Parathyroid adenoma (tissue), 2 donors: ENCODE data around the gene KIF26A.

Source experiments
- H2AFZ ChIP-seq: fragments of 300-600 bp; sonication (generic); one replicate; pipeline ENCODE4 v1.7.0; 2017; ENCODE audit warnings: antibody characterized with exemption, mild to moderate bottlenecking
- H3K27ac ChIP-seq: fragments of 300-600 bp; sonication (generic); one replicate; pipeline ENCODE4 v1.7.0; 2017
- H3K27me3 ChIP-seq: fragments of 300-600 bp; sonication (generic); one replicate; pipeline ENCODE4 v1.7.0; 2017; ENCODE audit warnings: low read length; ENCODE audit not compliant: control insufficient read depth, insufficient read depth
- H3K36me3 ChIP-seq: fragments of 300-600 bp; sonication (generic); one replicate; pipeline ENCODE4 v1.7.0; 2017; ENCODE audit warnings: low read length; ENCODE audit not compliant: control insufficient read depth, insufficient read depth
- H3K4me1 ChIP-seq: fragments of 300-600 bp; sonication (generic); one replicate; pipeline ENCODE4 v1.7.0; 2017; ENCODE audit warnings: control low read depth
- H3K4me2 ChIP-seq: fragments of 300-600 bp; sonication (generic); one replicate; pipeline ENCODE4 v1.7.0; 2017; ENCODE audit warnings: low read length
- H3K4me3 ChIP-seq: fragments of 300-600 bp; sonication (generic); one replicate; pipeline ENCODE4 v1.7.0; 2017; ENCODE audit warnings: low read depth, low read length
- H3K79me2 ChIP-seq: fragments of 300-600 bp; sonication (generic); one replicate; pipeline ENCODE4 v1.7.0; 2017; ENCODE audit warnings: control low read depth
- H3K9ac ChIP-seq: fragments of 300-600 bp; sonication (generic); one replicate; pipeline ENCODE4 v1.7.0; 2017; ENCODE audit warnings: mild to moderate bottlenecking
- H3K9me3 ChIP-seq: fragments of 300-600 bp; sonication (generic); one replicate; pipeline ENCODE4 v1.7.0; 2017; ENCODE audit warnings: low read length; ENCODE audit not compliant: control insufficient read depth
- TF ChIP-seq, protein P1 (sequence below): fragments of 300-600 bp; sonication (generic); IDR thresholded peaks from one replicate; pipeline ENCODE4 v1.7.0; 2017; ENCODE audit warnings: antibody characterized with exemption, mild to moderate bottlenecking
- donor health status: primary hyperparathyroidism.

The KIF26A gene

GRCh38 chr14:104221071-104221625 lies 82.8 kb downstream of the KIF26A start:
- H3K9me3 ChIP-seq: no peaks in the 10 kb centered on the region
- TF ChIP-seq, protein P1, sequence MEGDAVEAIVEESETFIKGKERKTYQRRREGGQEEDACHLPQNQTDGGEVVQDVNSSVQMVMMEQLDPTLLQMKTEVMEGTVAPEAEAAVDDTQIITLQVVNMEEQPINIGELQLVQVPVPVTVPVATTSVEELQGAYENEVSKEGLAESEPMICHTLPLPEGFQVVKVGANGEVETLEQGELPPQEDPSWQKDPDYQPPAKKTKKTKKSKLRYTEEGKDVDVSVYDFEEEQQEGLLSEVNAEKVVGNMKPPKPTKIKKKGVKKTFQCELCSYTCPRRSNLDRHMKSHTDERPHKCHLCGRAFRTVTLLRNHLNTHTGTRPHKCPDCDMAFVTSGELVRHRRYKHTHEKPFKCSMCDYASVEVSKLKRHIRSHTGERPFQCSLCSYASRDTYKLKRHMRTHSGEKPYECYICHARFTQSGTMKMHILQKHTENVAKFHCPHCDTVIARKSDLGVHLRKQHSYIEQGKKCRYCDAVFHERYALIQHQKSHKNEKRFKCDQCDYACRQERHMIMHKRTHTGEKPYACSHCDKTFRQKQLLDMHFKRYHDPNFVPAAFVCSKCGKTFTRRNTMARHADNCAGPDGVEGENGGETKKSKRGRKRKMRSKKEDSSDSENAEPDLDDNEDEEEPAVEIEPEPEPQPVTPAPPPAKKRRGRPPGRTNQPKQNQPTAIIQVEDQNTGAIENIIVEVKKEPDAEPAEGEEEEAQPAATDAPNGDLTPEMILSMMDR: no peak

DNA sequence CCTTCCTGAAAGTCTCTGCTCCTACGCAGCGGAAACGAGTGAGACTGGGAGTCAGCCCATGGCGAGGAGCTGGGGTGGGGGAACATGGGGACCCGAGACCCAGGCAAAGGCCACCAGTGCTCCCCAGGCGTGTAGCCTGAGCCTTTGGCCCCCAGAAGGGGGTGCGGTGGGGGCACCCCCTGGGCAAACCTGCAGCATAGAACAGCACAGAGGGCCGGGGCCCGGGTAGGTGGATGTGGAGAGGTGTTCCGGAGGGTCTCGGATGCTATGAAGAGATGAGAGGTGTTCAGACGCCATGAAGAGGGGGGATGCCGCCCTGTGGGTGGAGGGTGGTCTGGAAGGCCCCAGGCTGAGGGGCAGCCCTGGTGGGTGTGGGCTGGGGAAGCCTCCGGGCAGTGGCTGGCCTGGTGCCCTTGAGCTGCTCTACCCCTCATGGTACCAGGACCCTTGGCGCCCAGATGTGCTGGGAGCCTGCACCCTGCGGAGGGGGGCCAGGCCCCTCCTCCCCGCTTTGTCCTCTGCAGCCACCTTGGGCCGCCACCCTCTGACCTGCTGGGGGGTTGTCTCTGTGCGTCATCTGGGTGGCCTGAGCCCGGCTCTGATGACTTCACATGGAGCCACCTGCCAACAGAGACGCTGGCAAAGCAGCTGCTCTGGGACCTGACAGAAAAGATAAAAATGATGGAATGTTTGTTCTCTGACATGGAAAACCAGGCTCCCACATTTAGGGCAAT lies 83.4 kb downstream of the KIF26A start:
- no peak overlapping the region for H3K4me3 ChIP-seq
- no peaks in the 10 kb centered on the region for H3K36me3 ChIP-seq
- H3K9ac ChIP-seq: no peak overlapping the region
- H3K9me3 ChIP-seq: no peaks in the 10 kb centered on the region
- H3K4me2 ChIP-seq: no peak overlapping the region
- H3K4me1 ChIP-seq: no peaks in the 10 kb centered on the region
- H3K27me3 ChIP-seq: no peaks in the 10 kb centered on the region
- H2AFZ ChIP-seq: no peak overlapping the region
- H3K79me2 ChIP-seq: no peaks in the 10 kb centered on the region
- no peak overlapping the region for H3K27ac ChIP-seq
- TF ChIP-seq, protein P1: no peak

More at GRCh38 chr14:104221071-104221625, 82.8 kb downstream of the KIF26A start:
- no peak overlapping the region for H3K4me2 ChIP-seq
- H3K9ac ChIP-seq: no peak overlapping the region
- no peaks in the 10 kb centered on the region for H3K79me2 ChIP-seq
- no peaks in the 10 kb centered on the region for H3K36me3 ChIP-seq
- no peak overlapping the region for H3K27ac ChIP-seq
- H3K4me1 ChIP-seq: no peaks in the 10 kb centered on the region
- H3K4me3 ChIP-seq: no peak overlapping the region
- H2AFZ ChIP-seq: no peak overlapping the region
- H3K27me3 ChIP-seq: no peaks in the 10 kb centered on the region

- Histone ChIP-seq H3K4me3 (no peak overlapping the region), H3K9ac (no peak overlapping the region), H3K79me2 (no peaks in the 10 kb centered on the region), H3K9me3 (no peaks in the 10 kb centered on the region), H3K27me3 (no peaks in the 10 kb centered on the region), H2AFZ (no peak overlapping the region), H3K27ac (no peak overlapping the region), H3K4me2 (no peak overlapping the region), H3K36me3 (no peaks in the 10 kb centered on the region), H3K4me1 (no peaks in the 10 kb centered on the region)
- TF ChIP-seq, protein P1: no peak
Measured at GRCh38 chr14:104222396-104223036, 84.1 kb downstream of the KIF26A start.

DNA sequence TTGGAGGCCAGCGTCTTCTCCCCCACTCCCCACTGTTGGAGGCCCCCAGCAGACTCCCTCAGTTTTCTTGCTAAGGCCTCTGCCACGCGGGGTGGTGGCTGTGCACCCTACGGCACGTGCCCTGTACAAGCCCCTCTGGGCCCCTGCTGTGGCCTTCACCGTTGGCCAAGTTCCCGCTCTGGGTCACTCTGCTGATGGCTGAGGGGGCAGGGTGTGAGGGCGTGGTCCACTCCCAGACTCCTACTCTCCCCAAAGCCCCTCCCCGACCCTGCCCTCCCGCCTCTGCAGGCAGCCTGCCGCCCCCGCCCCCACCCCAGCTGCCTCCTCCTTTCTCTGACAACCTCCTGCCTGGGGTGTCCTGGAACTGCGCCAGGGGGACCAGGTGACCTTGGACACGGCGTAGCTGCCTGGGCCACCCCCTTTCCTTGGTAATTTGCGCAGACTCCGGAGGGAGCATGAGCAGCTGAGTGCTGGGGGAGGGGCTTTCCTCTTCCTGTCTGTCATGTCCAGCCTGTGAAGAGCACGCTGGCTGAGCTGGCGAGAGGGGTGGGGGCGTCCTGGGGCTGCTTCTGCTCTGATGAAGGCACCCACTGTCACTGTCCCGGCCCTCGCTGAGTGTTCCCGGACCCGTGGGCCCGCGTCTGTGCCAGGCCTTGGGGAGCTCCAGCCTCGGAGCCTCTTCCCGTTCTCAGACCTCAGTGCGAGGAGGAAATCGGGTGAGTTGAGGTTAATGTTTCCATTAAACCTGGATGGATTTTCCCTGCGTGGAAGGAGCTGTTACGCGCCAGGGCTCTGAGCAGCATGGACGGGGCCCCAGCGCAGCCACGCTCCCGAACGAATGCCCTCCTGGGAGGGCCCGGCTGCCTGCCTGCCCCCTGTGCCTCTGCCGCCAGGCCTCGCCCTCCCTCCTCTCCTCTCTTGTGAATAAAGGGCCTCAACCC lies 85.0 kb downstream of the KIF26A start:
- Histone ChIP-seq H3K79me2 (no peaks in the 10 kb centered on the region), H3K27ac (no peak overlapping the region), H3K4me3 (no peak overlapping the region), H3K9me3 (no peaks in the 10 kb centered on the region), H3K4me1 (no peaks in the 10 kb centered on the region), H3K9ac (no peak overlapping the region), H3K27me3 (no peaks in the 10 kb centered on the region), H3K4me2 (no peak overlapping the region), H3K36me3 (no peaks in the 10 kb centered on the region), H2AFZ (no peak overlapping the region)
- TF ChIP-seq, protein P1: no peak
